H54 (cell line): ENCODE results near the gene WNT16.
A peak's percentile ranks its signal among the peaks of the same experiment; 100 is the strongest.

ENCODE experiments used
- DNase-seq: peaks from one replicate; pipeline ENCODE4 v3.0.0; 2011; ENCODE audit warnings: low spot score, mixed read lengths; ENCODE audit not compliant: insufficient read length
- FAIRE-seq: peaks from 3 replicates; lab custom pipeline; 2011; peaks lifted over from hg19 to GRCh38; lab: Jason Lieb, UNC
- POLR2A ChIP-seq: IDR thresholded peaks from 2 replicates; pipeline ENCODE4 v1.6.1; 2011; ENCODE audit warnings: low read depth, mild to moderate bottlenecking, low read length

WNT16 gene

GRCh38 chr7:121323515-121324302 lies 5.1 kb upstream of the WNT16 start:
- no peak for TF ChIP-seq POLR2A
- no peak for DNase-seq
- FAIRE-seq = no peak

- DNase-seq = no peak
- TF ChIP-seq POLR2A = no peak
These were observed 1.1 kb upstream of the WNT16 start for GRCh38 chr7:121327671-121328070.

GRCh38 chr7:121329191-121330052 lies 622 bp downstream of the WNT16 start:
- TF ChIP-seq POLR2A = no peak
- DNase-seq = no peak
- no peak for FAIRE-seq

More at GRCh38 chr7:121327671-121328070, 1.1 kb upstream of the WNT16 start:
- FAIRE-seq = no peak

GRCh38 chr7:121330053-121330833 lies 1.4 kb downstream of the WNT16 start:
- no peak for TF ChIP-seq POLR2A
- FAIRE-seq (peak; percentile 6), DNase-seq (peak; percentile 25)

GRCh38 chr7:121331048-121331447 lies 2.2 kb downstream of the WNT16 start:
- no peak for TF ChIP-seq POLR2A
- DNase-seq (no peak), FAIRE-seq (no peak)

- no peak for FAIRE-seq
- TF ChIP-seq POLR2A = no peak
- DNase-seq = no peak
These were observed 2.8 kb downstream of the WNT16 start for GRCh38 chr7:121331574-121331973.

- TF ChIP-seq POLR2A = no peak
- DNase-seq = no peak
- no peak for FAIRE-seq
These were observed 5.6 kb downstream of the WNT16 start for GRCh38 chr7:121334376-121334775.

- FAIRE-seq (no peak), DNase-seq (no peak)
- no peak for TF ChIP-seq POLR2A
These were observed 6.3 kb downstream of the WNT16 start for GRCh38 chr7:121334875-121335648.

GRCh38 chr7:121336579-121336978 lies 7.8 kb downstream of the WNT16 start:
- FAIRE-seq (no peak), DNase-seq (no peak)
- TF ChIP-seq POLR2A = no peak

- no peak for TF ChIP-seq POLR2A
- peak; percentile 95 for FAIRE-seq
- DNase-seq = no peak
These were observed 8.6 kb downstream of the WNT16 start for GRCh38 chr7:121337398-121337797.

GRCh38 chr7:121339082-121339481 lies 10.3 kb downstream of the WNT16 start:
- no peak for FAIRE-seq
- no peak for DNase-seq
- no peak for TF ChIP-seq POLR2A

GRCh38 chr7:121341933-121342332 lies 13.1 kb downstream of the WNT16 start:
- DNase-seq (no peak), FAIRE-seq (no peak)
- no peak for TF ChIP-seq POLR2A

GRCh38 chr7:121342631-121343030 lies 13.8 kb downstream of the WNT16 start:
- TF ChIP-seq POLR2A = no peak
- FAIRE-seq = no peak
- DNase-seq = no peak
